ENCODE measurements around the gene LRRC10B.

The LRRC10B gene

DNA sequence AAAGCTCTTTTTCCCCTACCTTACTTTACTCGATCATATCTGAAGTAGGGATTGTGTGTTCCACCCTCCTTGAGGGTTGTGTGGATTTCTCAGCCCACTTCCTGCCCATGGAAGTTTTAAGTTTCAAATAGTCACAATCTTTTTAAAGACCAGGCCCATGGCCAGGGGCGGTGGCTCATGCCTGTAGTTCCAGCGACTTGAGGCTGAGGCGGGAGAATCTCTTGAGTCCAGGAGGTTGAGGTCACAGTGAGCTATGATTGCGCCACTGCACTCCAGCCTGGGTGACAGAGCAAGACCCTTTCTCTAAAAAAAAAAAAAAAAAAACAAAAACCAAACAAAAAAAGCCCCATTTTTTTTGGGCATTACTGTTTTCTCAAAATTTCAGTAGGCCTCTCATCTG lies 36.3 kb upstream of the LRRC10B start:
- Histone ChIP-seq H3K79me2 (ENCODE audit: insufficient read depth, low read depth) (no peaks in the 10 kb centered on the region), H3K27ac (no peak overlapping the region), H3K36me3 (ENCODE audit: insufficient read depth) (no peaks in the 10 kb centered on the region), H3K4me3 (IDR thresholded peaks at IDR 0.05; ENCODE audit: insufficient read depth, low read depth, low read length) (no peak overlapping the region), H3K4me2 (no peak overlapping the region), H4K20me1 (ENCODE audit: insufficient read depth) (0 out of 2 replicates have a peak, but pooled peaks cover 3% of the 10 kb centered on the region), H3K9ac (no peak overlapping the region), H3K27me3 (ENCODE audit: insufficient read depth, low read depth) (no peaks in the 10 kb centered on the region), H2AFZ (ENCODE audit: low read depth) (no peak overlapping the region), H3K4me1 (ENCODE audit: low read depth, poor library complexity, severe bottlenecking) (no peaks in the 10 kb centered on the region)
- TF ChIP-seq, protein P1, sequence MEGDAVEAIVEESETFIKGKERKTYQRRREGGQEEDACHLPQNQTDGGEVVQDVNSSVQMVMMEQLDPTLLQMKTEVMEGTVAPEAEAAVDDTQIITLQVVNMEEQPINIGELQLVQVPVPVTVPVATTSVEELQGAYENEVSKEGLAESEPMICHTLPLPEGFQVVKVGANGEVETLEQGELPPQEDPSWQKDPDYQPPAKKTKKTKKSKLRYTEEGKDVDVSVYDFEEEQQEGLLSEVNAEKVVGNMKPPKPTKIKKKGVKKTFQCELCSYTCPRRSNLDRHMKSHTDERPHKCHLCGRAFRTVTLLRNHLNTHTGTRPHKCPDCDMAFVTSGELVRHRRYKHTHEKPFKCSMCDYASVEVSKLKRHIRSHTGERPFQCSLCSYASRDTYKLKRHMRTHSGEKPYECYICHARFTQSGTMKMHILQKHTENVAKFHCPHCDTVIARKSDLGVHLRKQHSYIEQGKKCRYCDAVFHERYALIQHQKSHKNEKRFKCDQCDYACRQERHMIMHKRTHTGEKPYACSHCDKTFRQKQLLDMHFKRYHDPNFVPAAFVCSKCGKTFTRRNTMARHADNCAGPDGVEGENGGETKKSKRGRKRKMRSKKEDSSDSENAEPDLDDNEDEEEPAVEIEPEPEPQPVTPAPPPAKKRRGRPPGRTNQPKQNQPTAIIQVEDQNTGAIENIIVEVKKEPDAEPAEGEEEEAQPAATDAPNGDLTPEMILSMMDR (conservative IDR thresholded peaks at IDR 0.05; ENCODE audit: low read depth, low read length) = no peak

DNA sequence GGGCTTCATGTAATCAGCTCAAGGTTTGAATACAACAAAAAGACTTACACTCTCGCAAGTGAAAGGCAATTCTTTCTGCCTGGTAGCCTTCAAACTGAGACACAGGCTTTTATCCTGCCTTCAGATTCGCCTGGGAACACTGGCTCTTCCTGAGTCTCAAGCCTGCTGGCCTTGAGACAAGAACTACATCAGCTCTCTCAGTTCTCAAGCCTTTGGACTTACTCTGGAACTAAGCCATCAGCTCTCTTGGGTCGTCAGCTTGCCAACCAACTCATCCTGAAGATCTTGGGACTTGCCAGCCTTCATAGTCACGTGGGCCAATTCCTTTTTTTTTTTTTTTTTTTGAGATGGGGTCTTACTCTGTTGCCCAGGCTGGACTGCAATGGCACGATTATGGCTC lies 35.7 kb upstream of the LRRC10B start:
- no peaks in the 10 kb centered on the region for H3K79me2 ChIP-seq (ENCODE audit: insufficient read depth, low read depth)
- H3K27ac ChIP-seq = no peak overlapping the region
- no peak overlapping the region for H3K9ac ChIP-seq
- TF ChIP-seq, protein P1 (conservative IDR thresholded peaks at IDR 0.05; ENCODE audit: low read depth, low read length) = no peak
- no peak overlapping the region for H2AFZ ChIP-seq (ENCODE audit: low read depth)
- H3K4me2 ChIP-seq = no peak overlapping the region
- 0 out of 2 replicates have a peak, but pooled peaks cover 3% of the 10 kb centered on the region for H4K20me1 ChIP-seq (ENCODE audit: insufficient read depth)
- no peaks in the 10 kb centered on the region for H3K36me3 ChIP-seq (ENCODE audit: insufficient read depth)
- H3K4me3 ChIP-seq (IDR thresholded peaks at IDR 0.05; ENCODE audit: insufficient read depth, low read depth, low read length) = no peak overlapping the region
- H3K27me3 ChIP-seq (ENCODE audit: insufficient read depth, low read depth) = no peaks in the 10 kb centered on the region
- no peaks in the 10 kb centered on the region for H3K4me1 ChIP-seq (ENCODE audit: low read depth, poor library complexity, severe bottlenecking)

DNA sequence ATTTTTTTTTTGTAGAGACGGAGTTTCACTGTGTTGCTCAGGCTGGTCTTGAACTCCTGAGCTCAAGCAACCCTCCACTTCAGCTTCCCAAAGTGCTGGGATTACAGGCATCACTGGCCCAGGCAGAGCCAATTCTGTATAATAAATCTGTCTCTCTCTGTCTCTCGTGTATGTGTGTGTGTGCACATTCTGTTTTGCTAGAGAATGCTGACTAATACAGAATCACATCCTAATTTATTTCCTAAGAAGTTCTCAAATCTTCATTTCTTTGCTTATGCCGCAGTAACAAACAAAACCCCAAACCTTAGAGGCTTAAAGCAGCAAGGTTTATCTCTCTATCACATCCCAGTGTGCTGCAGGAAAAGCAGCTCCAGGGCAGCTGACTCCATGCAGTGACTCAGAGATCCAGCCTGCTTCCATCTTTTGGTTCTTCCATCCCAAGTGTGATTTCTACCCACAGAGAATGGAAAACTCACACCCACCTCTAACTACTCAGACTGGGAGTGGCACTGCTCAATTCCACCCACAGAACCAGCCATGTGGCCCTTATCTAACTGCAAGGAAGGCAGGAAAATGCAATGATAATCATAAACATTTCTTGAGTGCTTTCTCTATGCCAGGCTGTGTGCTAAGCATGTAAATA lies 35.1 kb upstream of the LRRC10B start:
- H3K27me3 ChIP-seq (ENCODE audit: insufficient read depth, low read depth) = no peaks in the 10 kb centered on the region
- H3K36me3 ChIP-seq (ENCODE audit: insufficient read depth) = no peaks in the 10 kb centered on the region
- H3K27ac ChIP-seq = no peak overlapping the region
- H3K4me3 ChIP-seq (IDR thresholded peaks at IDR 0.05; ENCODE audit: insufficient read depth, low read depth, low read length) = no peak overlapping the region
- H3K9ac ChIP-seq = no peak overlapping the region
- TF ChIP-seq, protein P1 (conservative IDR thresholded peaks at IDR 0.05; ENCODE audit: low read depth, low read length) = no peak
- H3K4me1 ChIP-seq (ENCODE audit: low read depth, poor library complexity, severe bottlenecking) = no peaks in the 10 kb centered on the region
- no peak overlapping the region for H3K4me2 ChIP-seq
- no peaks in the 10 kb centered on the region for H3K79me2 ChIP-seq (ENCODE audit: insufficient read depth, low read depth)
- 0 out of 2 replicates have a peak, but pooled peaks cover 3% of the 10 kb centered on the region for H4K20me1 ChIP-seq (ENCODE audit: insufficient read depth)
- no peak overlapping the region for H2AFZ ChIP-seq (ENCODE audit: low read depth)

- Histone ChIP-seq H2AFZ (ENCODE audit: low read depth) (no peak overlapping the region), H3K27ac (no peak overlapping the region), H3K4me1 (ENCODE audit: low read depth, poor library complexity, severe bottlenecking) (no peaks in the 10 kb centered on the region), H4K20me1 (ENCODE audit: insufficient read depth) (0 out of 2 replicates have a peak, but pooled peaks cover 3% of the 10 kb centered on the region), H3K27me3 (ENCODE audit: insufficient read depth, low read depth) (no peaks in the 10 kb centered on the region; the same call in 1 of the 2 replicates), H3K4me2 (no peak overlapping the region), H3K36me3 (ENCODE audit: insufficient read depth) (no peaks in the 10 kb centered on the region), H3K9ac (no peak overlapping the region), H3K79me2 (ENCODE audit: insufficient read depth, low read depth) (no peaks in the 10 kb centered on the region), H3K4me3 (IDR thresholded peaks at IDR 0.05; ENCODE audit: insufficient read depth, low read depth, low read length) (no peak overlapping the region)
- TF ChIP-seq, protein P1 (conservative IDR thresholded peaks at IDR 0.05; ENCODE audit: low read depth, low read length) = no peak
These were observed 34.4 kb upstream of the LRRC10B start for GRCh38 chr11:61474013-61474643.
